HS-5 (cell line): ENCODE measurements around the gene TENM3.
A peak's percentile ranks its signal among the peaks of the same experiment; 100 is the strongest.

Experiments used
- DNase-seq: peaks from one replicate; pipeline ENCODE4 v3.0.0-alpha.2; 2012; ENCODE audit warnings: low read depth

The TENM3 gene

GRCh38 chr4:182254026-182254780 is 11.0 kb downstream of the TENM3 start:
- no peak for DNase-seq

- no peak for DNase-seq
These were observed 12.4 kb downstream of the TENM3 start for GRCh38 chr4:182255441-182256190.

GRCh38 chr4:182257016-182257415 is 13.8 kb downstream of the TENM3 start:
- DNase-seq, result no peak

DNA sequence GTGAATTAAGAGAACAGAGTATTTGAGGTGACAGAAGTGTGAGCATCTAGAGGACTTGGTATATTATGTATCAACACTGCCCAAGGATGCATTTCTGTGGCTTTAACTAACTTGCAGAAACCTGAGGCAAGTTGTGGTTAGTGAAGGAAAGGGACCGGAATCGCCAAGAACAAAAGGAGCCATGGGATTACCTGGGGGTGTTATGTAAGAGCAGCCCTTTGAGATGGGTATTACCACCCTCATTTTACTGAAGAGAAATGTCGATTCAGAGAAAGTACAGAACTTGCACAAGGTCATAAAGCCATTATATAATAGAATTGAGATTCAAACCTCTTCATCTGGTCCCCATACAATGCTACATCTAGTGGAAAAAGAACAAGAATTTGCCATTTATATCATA is 14.3 kb downstream of the TENM3 start:
- DNase-seq, result no peak

DNA sequence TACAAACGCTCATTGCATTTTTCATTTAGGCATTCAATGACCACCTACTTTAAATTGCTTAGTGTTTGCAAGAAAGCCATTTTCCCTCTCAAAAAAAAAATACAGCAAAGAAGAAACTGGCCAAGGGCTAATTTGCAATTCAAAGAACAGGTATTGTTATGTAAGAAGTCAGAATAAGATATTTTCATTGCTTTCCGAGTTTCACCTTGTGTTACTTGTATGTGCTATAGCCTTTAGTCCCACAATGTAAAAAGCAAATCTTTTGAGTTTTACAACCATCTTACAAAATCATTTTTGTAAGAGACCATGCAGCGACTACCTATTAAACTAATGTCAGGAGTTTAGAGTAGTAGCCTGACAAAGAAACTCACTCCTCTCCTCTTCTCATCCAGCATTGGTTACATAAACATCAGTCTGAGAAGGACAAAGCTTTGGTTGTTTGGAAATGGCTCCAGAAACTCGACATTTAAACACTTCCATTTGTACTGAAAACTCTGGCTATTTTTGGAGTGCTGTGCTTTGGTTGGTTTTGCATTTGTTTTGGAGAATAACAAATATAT is 15.3 kb downstream of the TENM3 start:
- DNase-seq, result no peak

- DNase-seq, result no peak
These were observed 18.5 kb downstream of the TENM3 start for GRCh38 chr4:182261651-182262223.

- no peak for DNase-seq
These were observed 20.4 kb downstream of the TENM3 start for GRCh38 chr4:182263562-182263961.

DNA sequence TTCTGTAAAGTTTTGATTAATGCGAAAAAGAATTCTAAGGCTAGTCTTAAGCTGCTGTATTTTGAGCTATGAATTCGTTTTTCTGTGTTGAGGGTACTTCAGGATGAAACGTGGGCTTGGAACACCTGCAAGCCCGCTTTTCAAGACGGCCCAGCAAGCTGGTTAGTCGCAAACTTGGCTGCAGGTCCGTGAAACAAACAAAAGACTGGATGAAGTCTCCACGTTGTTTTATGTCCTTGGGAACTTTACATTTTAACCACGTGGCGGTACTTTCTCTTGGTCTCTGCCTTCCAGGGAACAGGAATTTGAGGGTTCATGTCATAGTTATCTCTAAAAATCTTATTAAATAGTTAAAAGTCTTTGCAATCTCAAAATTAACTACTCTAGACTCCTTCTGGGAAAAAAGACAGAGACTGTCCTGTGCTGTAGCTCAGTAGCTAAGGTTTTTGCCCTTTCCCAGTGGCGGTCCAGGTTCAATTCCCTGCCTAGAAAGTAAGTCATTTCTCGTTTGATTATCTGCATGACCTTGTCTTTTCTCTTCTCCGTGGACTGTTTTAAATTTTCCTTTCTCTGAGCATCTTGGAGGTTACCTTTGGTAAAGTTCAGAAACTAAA is 21.0 kb downstream of the TENM3 start:
- no peak for DNase-seq

GRCh38 chr4:182265881-182266280 is 22.7 kb downstream of the TENM3 start:
- DNase-seq, result no peak

GRCh38 chr4:182267048-182267447 is 23.8 kb downstream of the TENM3 start:
- no peak for DNase-seq

DNA sequence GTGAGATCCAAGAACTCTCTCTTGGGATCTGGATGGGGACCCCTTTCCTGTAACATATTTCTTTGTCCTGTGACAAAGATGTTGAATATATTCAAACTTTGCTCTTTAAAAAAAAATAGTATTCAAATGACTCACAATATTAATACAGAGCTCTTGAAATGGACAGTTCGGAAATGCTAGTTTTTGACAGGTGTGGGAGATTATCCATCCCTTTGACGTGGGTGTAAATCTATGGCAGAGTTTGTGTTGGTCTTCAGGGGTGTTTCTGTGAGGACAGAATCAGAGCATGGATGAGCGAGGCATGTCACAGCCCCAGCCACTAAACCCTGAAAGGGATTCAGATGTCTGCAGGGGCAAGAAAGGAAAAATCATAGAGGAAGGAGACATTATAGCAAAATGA is 25.8 kb downstream of the TENM3 start:
- no peak for DNase-seq

DNA sequence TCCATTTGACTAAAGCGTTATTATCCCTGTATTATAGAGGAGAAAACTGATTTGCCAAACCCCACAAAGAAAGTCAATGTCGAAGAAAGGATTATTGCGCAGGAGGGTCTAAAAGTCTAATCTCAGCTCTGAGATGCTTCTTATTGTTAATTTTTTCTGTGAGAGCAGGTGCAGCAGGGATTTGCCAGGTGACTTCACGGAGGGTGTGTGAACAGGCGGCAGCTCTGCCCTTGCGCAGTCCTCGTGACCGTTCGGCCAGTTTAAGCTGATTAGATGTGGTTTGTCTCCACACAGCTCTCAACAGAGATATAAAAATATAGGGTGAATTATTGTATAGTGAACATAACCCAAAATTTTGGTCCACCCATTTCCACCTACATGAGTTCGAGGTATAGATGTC is 28.5 kb downstream of the TENM3 start:
- DNase-seq, result no peak

DNA sequence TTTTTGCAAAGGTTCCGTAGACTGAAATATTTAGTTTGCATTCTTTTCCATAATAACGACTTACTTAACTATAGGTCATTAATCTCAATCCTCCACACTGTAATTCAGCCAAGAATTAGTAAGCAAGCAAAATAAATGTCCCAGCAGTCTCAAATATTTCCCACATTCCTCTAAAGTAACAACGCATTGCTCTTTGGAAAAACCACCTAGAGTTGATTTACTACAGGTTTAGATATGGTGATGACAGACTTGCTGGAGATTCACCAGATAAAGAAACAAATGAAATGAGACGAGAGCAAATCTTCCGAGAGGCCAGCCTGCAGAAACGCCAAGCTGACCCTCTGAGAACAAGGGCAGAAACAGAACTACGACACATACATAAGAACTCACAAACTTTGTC is 28.9 kb downstream of the TENM3 start:
- no peak for DNase-seq

GRCh38 chr4:182273191-182273935 is 30.2 kb downstream of the TENM3 start:
- no peak for DNase-seq

DNA sequence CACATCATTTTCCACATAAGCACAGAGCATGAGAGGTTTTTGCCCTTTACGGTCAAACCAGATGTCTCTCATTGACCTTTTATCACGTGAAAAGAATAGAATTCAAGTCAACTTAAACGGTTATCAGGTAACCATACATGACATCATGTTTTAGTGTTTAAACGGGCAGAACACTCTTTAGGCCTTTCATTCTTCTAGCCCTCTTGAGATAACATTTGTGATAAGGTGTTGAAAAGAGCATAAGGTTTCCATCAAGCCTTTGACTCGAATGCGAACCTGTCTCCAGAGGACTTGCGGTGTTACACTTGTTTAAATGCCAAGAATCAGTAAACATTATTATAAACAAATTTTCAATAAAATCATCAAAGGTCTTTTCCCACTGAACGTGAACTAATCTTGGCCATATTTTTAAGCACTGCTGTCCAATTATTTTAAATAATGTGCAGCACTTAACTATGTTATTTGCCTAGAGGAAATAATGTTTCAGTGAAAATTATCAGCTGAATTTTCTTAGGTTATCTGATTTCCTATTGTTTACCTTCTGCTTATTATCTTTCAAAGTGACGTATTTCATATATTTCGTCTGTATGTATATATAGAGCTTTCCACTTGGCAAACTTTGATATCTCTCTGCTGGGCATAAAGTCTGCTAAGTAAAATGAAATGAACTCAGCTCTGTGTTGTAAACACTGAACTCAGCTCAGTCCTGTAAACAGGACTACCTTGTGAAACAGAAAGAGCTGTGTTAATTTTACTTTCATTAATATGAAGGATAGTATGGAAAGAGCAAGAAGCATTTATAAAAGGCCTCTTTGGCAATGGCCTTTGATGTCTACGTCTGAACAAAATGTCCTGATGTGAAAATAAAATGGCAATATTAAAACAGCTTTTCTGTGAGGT is 33.3 kb downstream of the TENM3 start:
- no peak for DNase-seq

DNA sequence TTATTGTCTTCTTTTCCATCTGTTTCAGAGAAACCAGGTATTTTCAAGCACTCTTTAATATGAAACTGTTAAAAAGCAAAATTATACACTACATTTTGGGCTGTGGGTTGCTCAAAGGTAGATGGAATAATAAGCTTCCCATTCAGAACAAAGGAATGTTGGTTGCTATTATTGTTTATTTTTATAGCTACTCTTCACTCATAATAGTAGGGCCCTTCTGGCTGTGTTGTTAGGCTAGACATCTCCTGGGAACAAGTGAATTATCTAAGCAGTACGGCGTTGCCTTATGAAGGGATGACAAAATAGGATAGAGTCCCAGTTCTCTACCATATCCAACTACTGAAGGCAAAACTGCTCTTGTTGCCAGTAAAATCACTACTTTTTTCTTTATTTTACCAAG is 34.2 kb downstream of the TENM3 start:
- no peak for DNase-seq

- no peak for DNase-seq
These were observed 35.5 kb downstream of the TENM3 start for GRCh38 chr4:182278729-182279128.

- DNase-seq, result peak; percentile 15
These were observed 37.4 kb downstream of the TENM3 start for GRCh38 chr4:182280436-182281111.

DNA sequence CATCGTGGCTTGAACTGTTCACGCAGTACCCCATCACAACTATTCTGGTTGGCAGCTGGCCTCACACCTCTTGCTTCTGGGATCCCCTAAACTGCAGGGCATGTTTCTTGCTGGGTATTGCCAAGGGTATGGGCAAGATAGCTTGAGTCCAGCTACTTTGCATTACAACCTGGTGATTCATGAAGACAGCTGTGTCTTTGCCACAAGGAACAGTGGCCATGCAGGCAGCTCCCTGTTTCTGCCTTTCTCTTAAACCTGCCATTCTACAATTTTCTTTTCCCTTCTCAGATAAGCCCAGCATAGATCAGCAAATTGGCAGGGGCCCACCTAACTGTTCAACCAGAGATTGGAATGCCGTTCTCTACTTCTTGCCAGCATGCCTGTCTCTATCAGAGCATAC is 42.8 kb downstream of the TENM3 start:
- no peak for DNase-seq

DNA sequence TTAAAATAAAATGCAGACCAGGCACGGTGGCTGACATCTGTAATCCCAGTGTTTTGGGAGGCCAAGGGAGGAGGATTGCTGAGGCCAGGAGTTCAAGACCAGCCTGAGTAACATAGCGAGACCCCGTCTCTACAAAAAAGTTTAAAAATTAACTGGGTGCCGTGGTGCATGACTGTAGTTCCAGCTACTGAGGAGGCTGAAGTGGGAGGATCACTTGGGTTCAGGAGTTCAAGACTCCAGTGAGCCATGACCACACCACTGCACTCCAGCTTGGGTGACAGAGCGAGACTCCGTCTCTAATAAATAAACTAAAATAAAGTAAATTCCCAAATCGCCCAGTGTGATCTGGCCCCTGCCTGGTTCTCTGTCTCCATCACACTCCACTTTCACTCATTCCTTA is 43.7 kb downstream of the TENM3 start:
- DNase-seq, result no peak
